Progenitor cell of endocrine pancreas (in vitro differentiated cells): ENCODE measurements around the gene ISG20. TPM values are rescaled to one million over a fixed set of nuclear protein-coding genes. Genes with fewer than 3 reads are reported as not detected.

ENCODE experiments used
- DNase-seq: peaks from one replicate; pipeline ENCODE4 v3.0.0; 2021; ENCODE audit warnings: low spot score; ENCODE audit not compliant: unreplicated experiment
- H3K27ac Mint-ChIP-seq: 2 replicates; pipeline ENCODE4 v1.8.0; 2021; ENCODE audit warnings: mild to moderate bottlenecking, moderate library complexity, mixed read lengths
- H3K27me3 Mint-ChIP-seq: 2 replicates; pipeline ENCODE4 v1.8.0; 2021; ENCODE audit warnings: mixed read lengths
- H3K36me3 Mint-ChIP-seq: 2 replicates; pipeline ENCODE4 v1.8.0; 2022; ENCODE audit warnings: mixed read lengths; ENCODE audit not compliant: insufficient read depth
- H3K4me1 Mint-ChIP-seq: 2 replicates; pipeline ENCODE4 v1.8.0; 2021; ENCODE audit warnings: low read depth, mixed read lengths
- H3K4me3 Mint-ChIP-seq: 2 replicates; pipeline ENCODE4 v1.8.0; 2021; ENCODE audit warnings: low read depth, mild to moderate bottlenecking, moderate library complexity, mixed read lengths
- H3K9me3 Mint-ChIP-seq: 2 replicates; pipeline ENCODE4 v1.8.0; 2021; ENCODE audit warnings: low read depth, mixed read lengths
- CTCF ChIP-seq: fragments of 200-600 bp; sonication (generic); IDR thresholded peaks from one replicate; pipeline ENCODE4 v1.5.0; 2021; ENCODE audit warnings: antibody characterized with exemption, mild to moderate bottlenecking; ENCODE audit not compliant: unreplicated experiment
- total RNA-seq: library from RNA; stranded (reverse); gene quantifications from 2 replicates; pipeline ENCODE4 v1.2.1, GENCODE V29; 2021

ISG20 gene
- total RNA-seq, 1 donor from 2014 or later = 4.3 TPM

- no peak for DNase-seq
- Mint-ChIP-seq H3K36me3 (no peaks in the 10 kb centered on the region), H3K4me1 (no peaks in the 10 kb centered on the region), H3K4me3 (no peak overlapping the region), H3K27ac (no peak overlapping the region), H3K27me3 (peaks cover 9% of the 10 kb centered on the region), H3K9me3 (peaks cover 5% of the 10 kb centered on the region)
- no peak for TF ChIP-seq CTCF
Observed at GRCh38 chr15:88661761-88662556, 23.1 kb downstream of the ISG20 start.

GRCh38 chr15:88663141-88663621 is 24.4 kb downstream of the ISG20 start:
- no peak for DNase-seq
- H3K27me3 Mint-ChIP-seq = peaks cover 5% of the 10 kb centered on the region
- TF ChIP-seq CTCF = no peak
- H3K36me3 Mint-ChIP-seq = no peaks in the 10 kb centered on the region
- no peak overlapping the region for H3K4me3 Mint-ChIP-seq
- H3K4me1 Mint-ChIP-seq = no peaks in the 10 kb centered on the region
- H3K27ac Mint-ChIP-seq = no peak overlapping the region
- peaks cover 5% of the 10 kb centered on the region for H3K9me3 Mint-ChIP-seq

GRCh38 chr15:88664151-88664778 is 25.4 kb downstream of the ISG20 start:
- TF ChIP-seq CTCF = no peak
- Mint-ChIP-seq H3K27ac (no peak overlapping the region), H3K36me3 (no peaks in the 10 kb centered on the region), H3K9me3 (peaks cover 5% of the 10 kb centered on the region), H3K27me3 (peaks cover 7% of the 10 kb centered on the region), H3K4me1 (no peaks in the 10 kb centered on the region), H3K4me3 (no peak overlapping the region)
- no peak for DNase-seq

- no peaks in the 10 kb centered on the region for H3K4me1 Mint-ChIP-seq
Observed at GRCh38 chr15:88674661-88675060, 35.8 kb downstream of the ISG20 start.

More at GRCh38 chr15:88674661-88675060, 35.8 kb downstream of the ISG20 start:
- H3K27me3 Mint-ChIP-seq = peaks cover 40% of the 10 kb centered on the region
- H3K4me3 Mint-ChIP-seq = no peak overlapping the region
- H3K36me3 Mint-ChIP-seq = no peaks in the 10 kb centered on the region
- no peak overlapping the region for H3K27ac Mint-ChIP-seq
- peaks cover 3% of the 10 kb centered on the region for H3K9me3 Mint-ChIP-seq
- no peak for TF ChIP-seq CTCF
- no peak for DNase-seq
